HG02610 (cell line): Measurements from ENCODE around the gene SIPA1.
"Not testable (repeated sequence)": the region's sequence is repeated elsewhere in the genome, so short reads cannot be mapped to it uniquely, and the experiment has no call there.

Experiments
- ATAC-seq: cut with Tn5 transposase; IDR thresholded peaks from one replicate; pipeline ENCODE4 v1.9.1; 2021; ENCODE audit warnings: mild to moderate bottlenecking, moderate library complexity; ENCODE audit not compliant: unreplicated experiment

The SIPA1 gene

DNA sequence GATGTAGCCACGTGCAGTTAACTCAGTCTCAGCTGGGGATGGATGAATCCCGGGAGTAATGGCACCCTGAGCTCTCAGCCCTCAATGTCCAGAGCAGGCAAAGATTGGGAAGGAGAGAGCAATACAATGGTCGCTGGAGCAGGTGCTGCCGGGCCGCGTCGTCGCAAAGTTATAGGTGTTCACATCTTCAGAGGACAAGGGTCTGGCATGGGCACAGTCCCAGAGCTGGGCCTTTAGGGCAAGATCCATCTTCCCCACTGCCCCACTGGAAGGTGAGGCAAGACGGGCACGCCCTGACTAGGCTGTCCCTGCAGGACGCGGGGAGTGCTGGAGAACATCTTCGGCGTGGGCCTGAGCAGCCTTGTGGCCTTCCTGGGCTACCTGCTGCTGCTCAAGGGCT, 14.7 kb upstream of the SIPA1 start:
- ATAC-seq: no peak

DNA sequence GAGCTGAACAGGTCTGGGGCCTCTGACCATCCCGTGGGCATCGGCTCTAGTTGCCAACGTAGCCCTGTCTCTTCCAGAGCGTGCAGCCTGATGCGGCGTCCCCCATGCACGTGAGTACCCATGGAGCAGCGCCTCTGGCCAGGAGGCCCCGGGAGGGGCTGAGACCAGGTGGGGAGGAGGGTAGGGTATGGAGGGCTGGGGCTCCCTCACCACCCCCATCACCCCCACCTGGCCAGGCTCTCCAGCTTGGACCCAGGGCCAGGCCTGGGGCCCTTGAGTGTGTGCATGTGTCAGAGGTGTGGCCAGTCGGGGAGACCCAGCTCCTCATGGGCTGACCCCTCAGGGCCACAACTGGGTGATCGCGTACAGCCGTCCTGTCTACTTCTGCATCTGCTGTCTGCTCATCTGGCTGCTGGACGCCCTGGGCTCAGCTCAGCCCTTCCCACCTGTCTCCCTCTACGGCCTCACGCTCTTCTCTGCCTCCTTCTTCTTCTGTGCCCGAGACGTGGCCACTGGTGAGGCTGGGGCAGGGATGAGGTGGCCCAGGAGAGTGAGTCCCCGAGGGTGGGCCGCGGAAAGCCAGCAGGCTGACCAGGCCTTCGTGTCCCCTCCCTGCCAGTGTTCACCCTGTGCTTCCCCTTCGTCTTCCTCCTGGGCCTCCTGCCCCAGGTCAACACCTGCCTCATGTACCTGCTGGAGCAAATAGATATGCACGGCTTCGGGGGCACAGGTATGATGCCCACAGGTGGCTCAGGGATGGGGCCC, 13.9 kb upstream of the SIPA1 start:
- no peak for ATAC-seq

DNA sequence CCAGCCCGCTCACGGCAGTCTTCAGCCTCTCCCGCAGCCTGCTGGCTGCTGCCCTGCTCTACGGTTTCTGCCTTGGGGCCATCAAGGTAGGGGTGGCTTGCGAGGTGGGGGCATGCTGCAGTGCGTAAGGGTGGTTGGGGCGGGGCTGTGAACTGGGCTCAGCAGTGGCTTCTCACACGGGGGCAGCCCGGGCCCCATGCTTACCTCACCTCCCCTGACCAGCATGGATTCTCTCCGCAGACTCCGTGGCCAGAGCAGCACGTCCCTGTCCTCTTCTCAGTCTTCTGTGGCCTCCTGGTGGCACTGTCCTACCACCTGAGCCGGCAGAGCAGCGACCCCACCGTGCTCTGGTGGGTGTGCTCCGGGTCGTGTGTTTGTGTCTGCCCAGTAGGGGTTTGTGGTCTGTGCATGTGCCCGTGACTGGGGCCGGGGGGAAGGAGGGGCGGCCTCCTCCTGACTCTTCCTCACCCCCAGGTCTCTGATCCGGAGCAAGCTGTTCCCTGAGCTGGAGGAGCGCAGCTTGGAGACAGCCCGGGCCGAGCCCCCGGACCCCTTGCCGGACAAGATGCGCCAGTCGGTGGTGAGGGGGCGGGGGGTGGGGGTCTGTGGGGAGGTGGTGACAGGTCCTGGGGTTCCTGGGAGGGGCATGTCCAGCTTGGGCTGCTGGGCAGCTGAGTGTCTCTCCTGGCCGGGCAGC, 12.8 kb upstream of the SIPA1 start:
- no peak for ATAC-seq

DNA sequence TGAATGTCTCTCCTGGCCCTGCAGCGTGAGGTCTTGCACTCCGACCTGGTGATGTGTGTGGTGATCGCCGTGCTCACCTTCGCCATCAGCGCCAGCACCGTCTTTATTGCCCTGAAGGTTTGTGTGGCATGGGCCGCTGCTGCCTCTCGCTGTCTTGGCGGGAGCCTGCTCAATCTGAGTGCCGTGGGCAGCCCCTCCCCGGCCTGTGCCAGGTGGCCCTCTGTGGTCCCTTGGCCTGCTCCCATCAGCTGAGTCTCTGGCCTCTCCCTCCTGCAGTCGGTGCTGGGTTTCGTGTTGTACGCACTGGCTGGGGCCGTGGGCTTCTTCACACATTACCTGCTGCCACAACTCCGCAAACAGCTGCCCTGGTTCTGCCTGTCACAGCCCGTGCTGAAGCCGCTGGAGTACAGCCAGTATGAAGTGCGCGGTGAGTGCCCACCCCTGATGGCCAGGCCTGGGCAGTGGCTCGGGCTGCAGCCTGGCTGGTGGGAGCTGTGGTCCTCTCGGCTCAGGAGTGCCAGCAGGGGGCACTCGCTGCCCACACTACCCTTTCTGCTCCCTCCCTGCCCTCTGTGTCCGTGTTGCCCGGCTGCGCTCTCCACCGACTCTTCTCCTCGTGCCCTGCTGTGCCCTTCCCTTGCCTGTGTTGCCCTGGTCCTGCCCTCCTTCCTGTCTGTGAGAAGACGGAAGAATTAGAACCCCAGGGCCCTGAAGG, 12.1 kb upstream of the SIPA1 start:
- no peak for ATAC-seq

DNA sequence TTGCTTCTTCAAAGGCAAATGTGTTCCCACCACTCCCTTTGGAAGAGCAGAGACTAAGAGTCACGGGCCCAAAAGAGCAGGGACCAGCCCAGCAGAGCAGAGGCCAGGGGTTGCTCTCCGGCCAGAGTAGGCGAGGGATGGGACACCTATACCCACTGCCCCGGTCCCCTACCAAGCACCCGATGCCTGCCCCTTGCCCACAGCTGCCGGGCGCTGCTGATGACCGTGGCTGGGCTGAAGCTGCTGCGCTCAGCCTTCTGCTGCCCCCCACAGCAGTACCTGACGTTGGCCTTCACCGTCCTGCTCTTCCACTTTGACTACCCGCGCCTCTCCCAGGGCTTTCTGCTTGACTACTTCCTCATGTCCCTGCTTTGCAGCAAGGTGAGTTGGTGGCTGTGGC, 10.7 kb upstream of the SIPA1 start:
- ATAC-seq: no peak

- no peak for ATAC-seq
Measured at GRCh38 chr11:65629579-65629978, 8.3 kb upstream of the SIPA1 start.

DNA sequence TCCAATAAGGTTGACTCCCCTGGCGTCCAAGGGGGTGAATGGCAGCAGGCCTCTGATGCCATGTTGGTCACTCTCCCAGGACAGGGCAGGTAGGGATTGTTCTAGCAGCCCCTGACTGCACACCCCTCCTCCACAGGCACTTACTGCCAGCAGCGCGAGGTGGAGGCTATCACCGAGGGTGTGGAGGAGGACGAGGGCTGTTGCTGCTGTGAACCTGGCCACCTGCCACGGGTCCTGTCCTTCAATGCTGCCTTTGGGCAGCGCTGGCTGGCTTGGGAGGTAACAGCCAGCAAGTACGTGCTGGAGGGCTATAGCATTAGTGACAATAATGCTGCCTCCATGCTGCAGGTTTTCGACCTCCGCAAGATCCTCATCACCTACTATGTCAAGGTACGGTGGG, 7.7 kb upstream of the SIPA1 start:
- no peak for ATAC-seq

GRCh38 chr11:65633390-65634108, 4.4 kb upstream of the SIPA1 start:
- no peak for ATAC-seq

GRCh38 chr11:65634109-65634436, 3.8 kb upstream of the SIPA1 start:
- ATAC-seq: no peak

- ATAC-seq: no peak
Measured at GRCh38 chr11:65634440-65634839, 3.5 kb upstream of the SIPA1 start.

- no peak for ATAC-seq
Measured at GRCh38 chr11:65634905-65635731, 2.8 kb upstream of the SIPA1 start.

- ATAC-seq: no peak
Measured at GRCh38 chr11:65636108-65637031, 1.5 kb upstream of the SIPA1 start.

DNA sequence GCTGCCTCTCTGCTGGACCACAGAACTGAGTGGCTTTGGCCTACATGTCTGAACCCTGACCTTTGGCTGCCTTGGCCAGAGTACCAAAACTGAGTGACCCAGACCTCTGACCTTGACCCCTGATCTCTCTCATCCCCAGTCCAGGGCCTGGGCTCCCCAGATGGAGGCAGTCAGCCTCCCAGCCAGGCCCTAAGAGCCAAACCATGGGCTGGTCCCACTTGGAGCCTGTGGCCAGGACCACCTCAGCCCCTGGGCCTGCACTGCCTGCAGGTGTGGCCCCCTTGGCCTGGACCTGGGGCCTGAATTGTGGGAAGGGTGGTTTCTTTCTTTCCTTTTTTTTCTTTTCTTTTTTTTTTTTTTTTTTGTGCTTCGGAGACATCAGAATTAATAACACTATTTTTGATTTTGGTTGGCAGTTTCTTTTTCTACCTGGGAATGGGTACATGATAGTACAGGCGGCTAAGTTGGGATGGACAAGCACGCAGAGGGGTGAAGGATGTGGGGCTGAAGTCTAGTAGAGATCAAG, 806 bp upstream of the SIPA1 start:
- ATAC-seq: no peak

DNA sequence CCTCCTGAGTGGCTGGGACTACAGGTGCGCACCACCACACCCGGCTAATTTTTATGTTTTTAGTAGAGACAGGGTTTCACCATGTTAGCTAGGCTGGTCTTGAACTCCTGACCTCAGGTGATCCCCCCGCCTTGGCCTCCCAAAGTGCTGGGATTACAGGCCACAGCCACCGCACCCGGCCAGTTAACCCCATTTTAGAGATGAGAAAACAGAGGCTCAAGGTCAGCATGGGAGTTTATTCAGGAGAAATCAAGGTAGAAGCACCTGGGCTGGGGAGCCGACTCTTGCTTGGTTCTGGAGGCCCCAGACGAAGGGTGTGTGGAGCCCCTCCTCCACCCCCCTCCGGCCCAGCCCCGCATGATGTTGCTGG, 1.3 kb downstream of the SIPA1 start:
- ATAC-seq: not testable (repeated sequence)

DNA sequence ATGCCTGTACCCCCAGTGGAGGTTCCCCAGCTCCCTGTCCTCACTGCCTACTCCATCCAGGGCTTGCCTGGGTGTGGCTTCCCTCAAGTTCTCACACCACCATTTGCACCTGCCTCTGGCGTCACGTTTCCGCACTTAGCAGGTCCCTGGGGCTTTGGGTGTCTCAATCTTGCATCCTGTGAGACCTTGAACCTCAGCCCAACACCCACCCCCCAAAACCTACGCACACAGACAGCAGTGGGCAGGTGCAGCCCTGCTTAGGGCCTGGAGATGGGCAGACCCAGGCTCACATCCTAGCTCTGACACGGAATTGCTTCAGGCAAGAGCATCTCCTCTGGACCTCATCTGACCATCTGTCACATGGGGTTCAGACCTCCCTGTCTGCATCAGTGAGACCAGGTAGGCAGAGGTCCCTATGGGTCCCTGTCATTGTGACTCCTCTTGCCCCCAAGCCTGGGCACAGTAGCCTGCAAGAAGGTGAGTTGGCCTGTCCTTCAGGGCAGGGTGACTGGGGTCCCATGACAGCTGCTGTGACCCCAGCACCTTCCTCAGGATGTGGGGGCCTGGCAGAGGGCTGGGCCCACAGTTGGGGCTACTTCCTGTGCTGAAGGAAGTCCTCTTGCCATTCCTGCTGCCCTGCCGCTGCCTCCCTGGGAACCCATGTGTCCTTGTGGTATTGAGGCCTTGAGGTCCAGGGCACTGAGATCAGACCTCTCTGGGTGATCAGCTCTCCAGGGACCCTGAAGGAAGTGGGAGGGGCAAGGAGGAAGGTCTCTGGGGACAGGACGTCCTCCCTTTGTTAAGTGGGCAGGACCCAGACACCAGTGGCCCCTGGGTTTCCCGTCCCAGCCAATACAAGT, 2.0 kb downstream of the SIPA1 start:
- peak; percentile 33 for ATAC-seq

DNA sequence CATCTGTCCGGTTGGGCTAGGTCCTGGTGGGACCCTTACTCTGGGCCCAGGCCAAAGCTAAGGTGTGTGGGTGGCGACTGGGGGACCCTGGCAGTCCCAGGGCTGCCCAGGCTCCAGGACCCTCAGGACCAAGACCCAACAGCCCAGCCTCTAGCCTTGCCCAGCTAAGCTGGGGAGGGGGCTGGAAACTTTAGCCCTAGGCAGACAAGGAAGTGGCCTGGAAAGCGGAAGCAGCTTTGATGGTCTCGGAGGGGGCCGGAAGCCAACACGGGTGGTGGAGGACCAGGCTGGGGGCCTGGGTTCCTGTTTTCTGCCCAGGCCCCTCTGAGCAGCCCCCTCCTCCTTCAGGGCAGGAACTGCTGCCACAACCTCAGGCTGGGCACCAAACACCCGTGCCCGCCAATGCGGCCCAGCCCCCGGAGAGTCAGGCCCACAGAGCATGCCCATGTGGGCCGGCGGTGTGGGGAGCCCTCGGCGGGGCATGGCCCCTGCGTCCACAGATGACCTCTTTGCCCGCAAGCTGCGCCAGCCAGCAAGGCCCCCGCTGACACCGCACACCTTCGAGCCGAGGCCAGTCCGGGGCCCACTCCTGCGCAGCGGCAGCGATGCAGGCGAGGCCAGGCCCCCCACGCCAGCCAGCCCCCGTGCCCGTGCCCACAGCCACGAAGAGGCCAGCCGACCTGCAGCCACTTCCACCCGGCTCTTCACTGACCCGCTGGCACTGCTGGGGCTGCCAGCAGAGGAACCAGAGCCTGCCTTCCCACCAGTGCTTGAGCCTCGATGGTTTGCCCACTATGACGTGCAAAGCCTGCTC, 2.8 kb downstream of the SIPA1 start:
- ATAC-seq: no peak

GRCh38 chr11:65641297-65642013, 3.6 kb downstream of the SIPA1 start:
- no peak for ATAC-seq
